ENCODE results near the gene PKD1L1. TPM values are rescaled to one million over a fixed set of nuclear protein-coding genes. Genes with fewer than 3 reads are reported as not detected.

Gene PKD1L1
- total and polyA plus RNA-seq, 2 donors (not counting 1 experiment from before 2014, with no cell fraction given), result 0.59 to 0.70 TPM

GRCh38 chr7:47915616-47915976 is 32.7 kb downstream of the PKD1L1 start:
- H3K9ac ChIP-seq (ENCODE audit: low read length), result no peak overlapping the region
- no peaks in the 10 kb centered on the region for H3K27me3 ChIP-seq (replicated peaks in 1 of 4; ENCODE audit: control extremely low read depth in 1 of 4, control insufficient read depth in 3 of 4, insufficient read depth in 4 of 4, low read length in 3 of 4)
- Mint-ChIP-seq H3K4me1 (no peaks in the 10 kb centered on the region), H3K27ac (no peak overlapping the region), H3K9me3 (ENCODE audit: insufficient read depth) (no peaks in the 10 kb centered on the region), H3K27me3 (peaks cover 7% of the 10 kb centered on the region), H3K4me3 (no peak overlapping the region)
- CTCF ChIA-PET, result no interaction called here
- H3K4me2 ChIP-seq (replicated peaks; ENCODE audit: low read depth, low read length, poor library complexity, severe bottlenecking), result no peak overlapping the region
- no peaks in the 10 kb centered on the region for H3K4me1 ChIP-seq (ENCODE audit: control insufficient read depth in 2 of 2, insufficient read depth in 2 of 2, low read length in 2 of 2)
- H3K27ac ChIP-seq (ENCODE audit: low read length in 2 of 2), result no peak overlapping the region
- no peak for TF ChIP-seq CTCF (IDR thresholded peaks at IDR 0.05)
- TF ChIP-seq EZH2 (IDR thresholded peaks at IDR 0.05; ENCODE audit: borderline replicate concordance, insufficient read depth, low read depth, low read length, poor library complexity, severe bottlenecking), result no peak
- H3K4me3 ChIP-seq (ENCODE audit: control extremely low read depth in 1 of 5, extremely low read depth in 1 of 5, insufficient read depth in 1 of 5, low read depth in 2 of 5, low read length in 4 of 5), result no peak overlapping the region
- POLR2A ChIA-PET, result no interaction called here
- no peak overlapping the region for H2AFZ ChIP-seq (ENCODE audit: insufficient read depth, low read depth, low read length, poor library complexity, severe bottlenecking)
- H3K36me3 ChIP-seq (replicated peaks in 1 of 2; ENCODE audit: control extremely low read depth in 1 of 2, control insufficient read depth in 1 of 2, extremely low read depth in 1 of 2, insufficient read depth in 2 of 2, low read length in 1 of 2), result no peaks in the 10 kb centered on the region
- no peaks in the 10 kb centered on the region for H3K9me3 ChIP-seq (ENCODE audit: control extremely low read depth in 1 of 3, control insufficient read depth in 2 of 3, insufficient read depth in 1 of 3, low read length in 2 of 3)
- no peaks in the 10 kb centered on the region for H4K20me1 ChIP-seq (ENCODE audit: control insufficient read depth, insufficient read depth, low read length, poor library complexity, severe bottlenecking)
- no peaks in the 10 kb centered on the region for H3K79me2 ChIP-seq (ENCODE audit: control insufficient read depth, insufficient read depth, low read length)
- ATAC-seq (ENCODE audit: low read depth) (no peak), DNase-seq (no peak)
- WGBS (ENCODE audit: insufficient coverage), result no CpG with 5 or more reads among the region's 2 CpGs
- intact Hi-C loops (cut with micrococcal nuclease), result no loop called here

GRCh38 chr7:47914717-47915615 is 33.3 kb downstream of the PKD1L1 start:
- Histone ChIP-seq H3K27me3 (replicated peaks in 1 of 4; ENCODE audit: control extremely low read depth in 1 of 4, control insufficient read depth in 3 of 4, insufficient read depth in 4 of 4, low read length in 3 of 4) (no peaks in the 10 kb centered on the region), H3K4me2 (replicated peaks; ENCODE audit: low read depth, low read length, poor library complexity, severe bottlenecking) (no peak overlapping the region), H3K27ac (ENCODE audit: low read length in 2 of 2) (no peak overlapping the region), H3K79me2 (ENCODE audit: control insufficient read depth, insufficient read depth, low read length) (no peaks in the 10 kb centered on the region), H3K4me3 (ENCODE audit: control extremely low read depth in 1 of 5, extremely low read depth in 1 of 5, insufficient read depth in 1 of 5, low read depth in 2 of 5, low read length in 4 of 5) (no peak overlapping the region), H2AFZ (ENCODE audit: insufficient read depth, low read depth, low read length, poor library complexity, severe bottlenecking) (no peak overlapping the region), H4K20me1 (ENCODE audit: control insufficient read depth, insufficient read depth, low read length, poor library complexity, severe bottlenecking) (no peaks in the 10 kb centered on the region), H3K9ac (ENCODE audit: low read length) (no peak overlapping the region), H3K36me3 (replicated peaks in 1 of 2; ENCODE audit: control extremely low read depth in 1 of 2, control insufficient read depth in 1 of 2, extremely low read depth in 1 of 2, insufficient read depth in 2 of 2, low read length in 1 of 2) (no peaks in the 10 kb centered on the region), H3K9me3 (ENCODE audit: control extremely low read depth in 1 of 3, control insufficient read depth in 2 of 3, insufficient read depth in 1 of 3, low read length in 2 of 3) (no peaks in the 10 kb centered on the region), H3K4me1 (ENCODE audit: control insufficient read depth in 2 of 2, insufficient read depth in 2 of 2, low read length in 2 of 2) (no peaks in the 10 kb centered on the region)
- ATAC-seq (ENCODE audit: low read depth), result no peak
- 83% methylated on average over 3 of the region's 5 CpGs for WGBS (ENCODE audit: insufficient coverage)
- intact Hi-C loops (cut with micrococcal nuclease), result no loop called here
- H3K4me3 Mint-ChIP-seq, result no peak overlapping the region
- POLR2A ChIA-PET, result no interaction called here
- no peaks in the 10 kb centered on the region for H3K4me1 Mint-ChIP-seq
- no peak overlapping the region for H3K27ac Mint-ChIP-seq
- TF ChIP-seq EZH2 (IDR thresholded peaks at IDR 0.05; ENCODE audit: borderline replicate concordance, insufficient read depth, low read depth, low read length, poor library complexity, severe bottlenecking) (no peak), CTCF (IDR thresholded peaks at IDR 0.05) (no peak)
- CTCF ChIA-PET, result no interaction called here
- H3K27me3 Mint-ChIP-seq, result peaks cover 7% of the 10 kb centered on the region
- H3K9me3 Mint-ChIP-seq (ENCODE audit: insufficient read depth), result no peaks in the 10 kb centered on the region
- DNase-seq, result no peak

All from B cell (primary cell).